CD8-positive, alpha-beta memory T cell (primary cell): ENCODE results near the gene CHMP4B. TPM values are rescaled to one million over a fixed set of nuclear protein-coding genes. Genes with fewer than 3 reads are reported as not detected.
"Not testable (repeated sequence)": the region's sequence is repeated elsewhere in the genome, so short reads cannot be mapped to it uniquely, and the experiment has no call there.

ENCODE experiments used
- CTCF ChIA-PET: fragments of 350-600 bp; sonication (Branson Sonifier 250); formaldehyde crosslinking; loops from one replicate; lab custom pipeline; 2021; ENCODE audit warnings: antibody characterized with exemption; lab: Charles Lee
- POLR2A ChIA-PET: fragments of 350-600 bp; sonication (Branson Sonifier 250); formaldehyde crosslinking; loops from one replicate; lab custom pipeline; 2021; ENCODE audit warnings: antibody characterized with exemption; lab: Charles Lee
- DNase-seq, 5 donors: peaks; one replicate each; pipeline versions ENCODE4 v3.0.0 to v3.0.0-alpha.2; 2020 to 2022; ENCODE audit warnings: mixed read lengths in 1 of 5
- H3K27ac ChIP-seq: one replicate; pipeline ENCODE4 v1.7.0; 2013; ENCODE audit warnings: low read depth, mild to moderate bottlenecking, low read length, moderate library complexity
- H3K27me3 ChIP-seq: 2 replicates; pipeline ENCODE4 v1.7.0; 2013; ENCODE audit warnings: low read length, mild to moderate bottlenecking; ENCODE audit not compliant: insufficient read depth, poor library complexity, severe bottlenecking
- H3K36me3 ChIP-seq: 2 replicates; pipeline ENCODE4 v1.7.0; 2013; ENCODE audit warnings: mild to moderate bottlenecking, low read length, moderate library complexity; ENCODE audit not compliant: insufficient read depth
- H3K4me1 ChIP-seq: 2 replicates; pipeline ENCODE4 v1.7.0; 2013; ENCODE audit warnings: mild to moderate bottlenecking, low read length, moderate library complexity; ENCODE audit not compliant: insufficient read depth
- H3K4me3 ChIP-seq: 2 replicates; pipeline ENCODE4 v1.7.0; 2013; ENCODE audit warnings: mild to moderate bottlenecking, low read length
- H3K9me3 ChIP-seq: 2 replicates; pipeline ENCODE4 v1.7.0; 2013; ENCODE audit warnings: mild to moderate bottlenecking, low read length
- H3K27ac Mint-ChIP-seq, 8 donors: one replicate each; pipeline ENCODE4 v1.8.0; 2020 to 2021; ENCODE audit warnings: mixed read lengths in 8 of 8, mild to moderate bottlenecking in 6 of 8, inconsistent platforms in 3 of 8, moderate library complexity in 3 of 8
- H3K27me3 Mint-ChIP-seq, 2 donors: one replicate each; pipeline ENCODE4 v1.8.0; 2020 to 2021; ENCODE audit warnings: mixed read lengths in 2 of 2, mild to moderate bottlenecking in 1 of 2, moderate library complexity in 1 of 2
- H3K36me3 Mint-ChIP-seq, 3 donors: one replicate each; pipeline ENCODE4 v1.8.0; 2020 to 2021; ENCODE audit warnings: mixed read lengths in 3 of 3, inconsistent platforms in 1 of 3, mild to moderate bottlenecking in 1 of 3
- H3K4me1 Mint-ChIP-seq, 3 donors: one replicate each; pipeline ENCODE4 v1.8.0; 2020 to 2021; ENCODE audit warnings: mixed read lengths in 3 of 3, inconsistent platforms in 1 of 3, mild to moderate bottlenecking in 1 of 3
- H3K4me3 Mint-ChIP-seq, 7 donors: one replicate each; pipeline ENCODE4 v1.8.0; 2020 to 2021; ENCODE audit warnings: mixed read lengths in 7 of 7, mild to moderate bottlenecking in 6 of 7, moderate library complexity in 4 of 7, inconsistent platforms in 2 of 7
- H3K9me3 Mint-ChIP-seq, 5 donors: one replicate each; pipeline ENCODE4 v1.8.0; 2020 to 2022; ENCODE audit warnings: mixed read lengths in 5 of 5, mild to moderate bottlenecking in 3 of 5, moderate library complexity in 2 of 5, inconsistent platforms in 1 of 5
- polyA plus RNA-seq: library from polyadenylated mRNA; unstranded; fragments of 300-500 nt; fragmentation: Illumina TruSeq; gene quantifications from one replicate; pipeline ENCODE4 v1.2.3, GENCODE V29; 2021
- total RNA-seq, 2 experiments: library from RNA; stranded (reverse); gene quantifications; one replicate each; pipeline ENCODE4 v1.2.3, GENCODE V29; 2021

The CHMP4B gene
- total and polyA plus RNA-seq, 3 experiments from 2014 or later = 5.7 to 79.9 (median 78.3) TPM

- H3K9me3 Mint-ChIP-seq = no peaks in the 10 kb centered on the region
- H3K36me3 Mint-ChIP-seq = peaks cover 6 to 16% (median 11%) of the 10 kb centered on the region in 3 donors
Measured at GRCh38 chr20:33791021-33791420, 20.1 kb upstream of the CHMP4B start.

GRCh38 chr20:33791540-33791939 lies 19.6 kb upstream of the CHMP4B start:
- DNase-seq = no peak
- Mint-ChIP-seq H3K27ac (no peak overlapping the region), H3K9me3 (no peaks in the 10 kb centered on the region), H3K4me1 (peaks cover 10 to 32% (median 21%) of the 10 kb centered on the region in 3 donors), H3K36me3 (peaks cover 6 to 16% (median 11%) of the 10 kb centered on the region in 3 donors), H3K4me3 (no peak overlapping the region), H3K27me3 (no peaks in the 10 kb centered on the region)
- POLR2A ChIA-PET = no interaction called here
- CTCF ChIA-PET = interaction anchor here (1.2 to 2.1 kb wide), 10 partner anchors 9 to 338 kb away, joined by 3 to 10 read pairs (median 4); partner anchors contain the start of gene CHMP4B
- H3K27me3 ChIP-seq = no peaks in the 10 kb centered on the region
- H3K4me3 ChIP-seq = no peak overlapping the region
- H3K27ac ChIP-seq = no peak overlapping the region
- no peaks in the 10 kb centered on the region for H3K36me3 ChIP-seq
- H3K4me1 ChIP-seq = peaks cover 6% of the 10 kb centered on the region
- no peaks in the 10 kb centered on the region for H3K9me3 ChIP-seq

More at GRCh38 chr20:33791021-33791420, 20.1 kb upstream of the CHMP4B start:
- H3K27me3 ChIP-seq = no peaks in the 10 kb centered on the region
- no peaks in the 10 kb centered on the region for H3K36me3 ChIP-seq
- ChIA-PET POLR2A (no interaction called here), CTCF (interaction anchor here (1.2 to 2.1 kb wide), 4 partner anchors 9 to 124 kb away, joined by 4 to 10 read pairs (median 8); partner anchors contain the start of gene CHMP4B)
- no peak overlapping the region for H3K4me3 ChIP-seq
- H3K9me3 ChIP-seq = no peaks in the 10 kb centered on the region
- peaks cover 13 to 38% (median 26%) of the 10 kb centered on the region in 3 donors for H3K4me1 Mint-ChIP-seq
- peaks cover 6% of the 10 kb centered on the region for H3K4me1 ChIP-seq
- no peak overlapping the region for H3K4me3 Mint-ChIP-seq
- H3K27ac ChIP-seq = no peak overlapping the region
- H3K27me3 Mint-ChIP-seq = no peaks in the 10 kb centered on the region
- no peak for DNase-seq
- no peak overlapping the region for H3K27ac Mint-ChIP-seq

GRCh38 chr20:33791959-33792597 lies 19.1 kb upstream of the CHMP4B start:
- no peaks in the 10 kb centered on the region for H3K9me3 Mint-ChIP-seq
- no peaks in the 10 kb centered on the region for H3K9me3 ChIP-seq
- no peak overlapping the region for H3K27ac ChIP-seq
- DNase-seq = peak; percentile 20 to 67 (median 33)
- H3K4me1 ChIP-seq = peaks cover 6% of the 10 kb centered on the region
- H3K27ac Mint-ChIP-seq = peak overlapping the region in 1 of 8 donors; percentile 17
- H3K36me3 Mint-ChIP-seq = peaks cover 6 to 16% (median 10%) of the 10 kb centered on the region in 3 donors
- peaks cover 8 to 27% (median 18%) of the 10 kb centered on the region in 3 donors for H3K4me1 Mint-ChIP-seq
- no peaks in the 10 kb centered on the region for H3K36me3 ChIP-seq
- no peak overlapping the region for H3K4me3 Mint-ChIP-seq
- CTCF ChIA-PET = interaction anchor here (0.7 to 2.1 kb wide), 13 partner anchors 10 to 337 kb away, joined by 3 to 10 read pairs (median 4); partner anchors contain the start of gene CHMP4B
- no peak overlapping the region for H3K4me3 ChIP-seq
- POLR2A ChIA-PET = no interaction called here
- H3K27me3 ChIP-seq = no peaks in the 10 kb centered on the region
- no peaks in the 10 kb centered on the region for H3K27me3 Mint-ChIP-seq

- H3K9me3 Mint-ChIP-seq, H3K27ac Mint-ChIP-seq: not testable (repeated sequence)
- POLR2A ChIA-PET = interaction anchor here (0.6 kb wide), 1 partner anchor 288 kb away, joined by 3 read pairs; no protein-coding TSS in a partner anchor
Measured at GRCh38 chr20:33792598-33792989, 18.6 kb upstream of the CHMP4B start.

GRCh38 chr20:33793011-33793931 lies 17.9 kb upstream of the CHMP4B start:
- H3K36me3 ChIP-seq = no peaks in the 10 kb centered on the region
- DNase-seq = no peak
- Mint-ChIP-seq H3K4me3 (no peak overlapping the region), H3K9me3 (no peaks in the 10 kb centered on the region), H3K27ac (peak overlapping the region in 2 of 8 donors; percentile 11 to 70), H3K27me3 (no peaks in the 10 kb centered on the region), H3K4me1 (peaks cover 1 to 17% (median 8%) of the 10 kb centered on the region in 3 donors), H3K36me3 (peaks cover 6 to 16% (median 8%) of the 10 kb centered on the region in 3 donors)
- H3K27ac ChIP-seq = no peak overlapping the region
- no peak overlapping the region for H3K4me3 ChIP-seq
- H3K27me3 ChIP-seq = no peaks in the 10 kb centered on the region
- H3K4me1 ChIP-seq = no peaks in the 10 kb centered on the region
- CTCF ChIA-PET = interaction anchor here (0.9 to 2.1 kb wide), 10 partner anchors 8 to 246 kb away, joined by 3 to 10 read pairs (median 4); partner anchors contain the start of gene CHMP4B
- no peaks in the 10 kb centered on the region for H3K9me3 ChIP-seq
- POLR2A ChIA-PET = interaction anchor here (0.6 kb wide), 1 partner anchor 287 kb away, joined by 3 read pairs; no protein-coding TSS in a partner anchor

More at GRCh38 chr20:33792598-33792989, 18.6 kb upstream of the CHMP4B start:
- not testable (repeated sequence) for H3K36me3 ChIP-seq, H3K27me3 Mint-ChIP-seq, H3K27ac ChIP-seq, H3K4me1 ChIP-seq, H3K4me3 ChIP-seq, H3K27me3 ChIP-seq, DNase-seq, H3K9me3 ChIP-seq, H3K4me3 Mint-ChIP-seq
- H3K36me3 Mint-ChIP-seq = peaks cover 6 to 16% (median 8%) of the 10 kb centered on the region in 3 donors
- peaks cover 5 to 22% (median 13%) of the 10 kb centered on the region in 3 donors for H3K4me1 Mint-ChIP-seq
- CTCF ChIA-PET = interaction anchor here (0.7 to 2.1 kb wide), 12 partner anchors 9 to 337 kb away, joined by 3 to 10 read pairs (median 4); partner anchors contain the start of gene CHMP4B

- Mint-ChIP-seq H3K9me3 (no peaks in the 10 kb centered on the region), H3K27ac (no peak overlapping the region), H3K4me1 (peaks cover 0 to 9% (median 4%) of the 10 kb centered on the region in 3 donors), H3K4me3 (no peak overlapping the region), H3K36me3 (peaks cover 0 to 2% (median 0%) of the 10 kb centered on the region in 3 donors), H3K27me3 (no peaks in the 10 kb centered on the region)
- no peaks in the 10 kb centered on the region for H3K9me3 ChIP-seq
- no peak overlapping the region for H3K27ac ChIP-seq
- no peaks in the 10 kb centered on the region for H3K36me3 ChIP-seq
- POLR2A ChIA-PET = no interaction called here
- no peaks in the 10 kb centered on the region for H3K27me3 ChIP-seq
- no peak for DNase-seq
- no peak overlapping the region for H3K4me3 ChIP-seq
- no peaks in the 10 kb centered on the region for H3K4me1 ChIP-seq
- CTCF ChIA-PET = no interaction called here
Measured at GRCh38 chr20:33796263-33796906, 14.8 kb upstream of the CHMP4B start.

- CTCF ChIA-PET = no interaction called here
- Histone ChIP-seq H3K27ac (no peak overlapping the region), H3K9me3 (no peaks in the 10 kb centered on the region), H3K4me1 (no peaks in the 10 kb centered on the region), H3K27me3 (no peaks in the 10 kb centered on the region), H3K4me3 (no peak overlapping the region), H3K36me3 (no peaks in the 10 kb centered on the region)
- Mint-ChIP-seq H3K27ac (peak overlapping the region in 3 of 8 donors; percentile 33 to 92 (median 56)), H3K9me3 (no peaks in the 10 kb centered on the region), H3K4me1 (peaks cover 0 to 9% (median 4%) of the 10 kb centered on the region in 3 donors), H3K4me3 (no peak overlapping the region), H3K27me3 (no peaks in the 10 kb centered on the region), H3K36me3 (peaks cover 0 to under 1% (median 0%) of the 10 kb centered on the region in 3 donors)
- POLR2A ChIA-PET = no interaction called here
- DNase-seq = no peak
Measured at GRCh38 chr20:33796907-33797544, 14.1 kb upstream of the CHMP4B start.
